H7 (cell line): Measurements from ENCODE around the gene WSCD1. TPM values are rescaled to one million over a fixed set of nuclear protein-coding genes. Genes with fewer than 3 reads are reported as not detected.
A peak's percentile ranks its signal among the peaks of the same experiment; 100 is the strongest.

Experiments used
- DNase-seq: peaks from one replicate; pipeline ENCODE4 v3.0.0; 2012
- H3K27me3 ChIP-seq: 2 replicates; pipeline ENCODE4 v1.6.0; 2011; ENCODE audit warnings: mild to moderate bottlenecking, low read length; ENCODE audit not compliant: control insufficient read depth, insufficient read depth
- H3K36me3 ChIP-seq: replicated peaks from 2 replicates; pipeline ENCODE4 v1.5.1; 2011; ENCODE audit warnings: low read length; ENCODE audit not compliant: control insufficient read depth, insufficient read depth
- H3K4me3 ChIP-seq: 2 replicates; pipeline ENCODE4 v1.5.1; 2011; ENCODE audit warnings: low read depth, mild to moderate bottlenecking, control low read depth, low read length, moderate library complexity; ENCODE audit not compliant: insufficient read depth
- total RNA-seq: library from RNA; depleted of rRNA; stranded (reverse); fragments of >200 nt; shearing (Covaris generic); gene quantifications from 2 replicates; pipeline ENCODE4 v1.2.3, GENCODE V29; 2014

The WSCD1 gene
- total RNA-seq, 1 experiment from 2014 or later, result 37.0 TPM

DNA sequence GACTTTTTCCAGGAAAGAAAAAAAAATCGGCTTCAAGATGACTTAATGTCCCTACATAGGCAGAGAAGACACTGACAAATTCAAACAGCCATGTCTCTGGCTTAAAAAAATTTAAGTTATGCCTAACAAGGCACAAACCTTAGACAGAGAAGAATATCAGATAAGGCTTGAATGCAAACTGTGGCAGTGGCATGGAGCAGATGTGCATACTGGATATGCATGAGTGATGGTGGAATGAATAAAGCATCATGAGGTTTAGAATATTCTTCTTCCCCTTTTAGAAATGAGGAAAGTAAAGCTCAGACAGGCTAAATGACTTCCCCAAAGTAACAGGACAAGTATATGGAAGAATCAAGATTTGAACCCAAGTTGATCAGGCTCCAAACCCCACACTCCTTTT, 23.2 kb upstream of the WSCD1 start:
- DNase-seq, result no peak
- H3K27me3 ChIP-seq, result no peaks in the 10 kb centered on the region
- H3K4me3 ChIP-seq, result no peak overlapping the region
- H3K36me3 ChIP-seq, result no peaks in the 10 kb centered on the region

DNA sequence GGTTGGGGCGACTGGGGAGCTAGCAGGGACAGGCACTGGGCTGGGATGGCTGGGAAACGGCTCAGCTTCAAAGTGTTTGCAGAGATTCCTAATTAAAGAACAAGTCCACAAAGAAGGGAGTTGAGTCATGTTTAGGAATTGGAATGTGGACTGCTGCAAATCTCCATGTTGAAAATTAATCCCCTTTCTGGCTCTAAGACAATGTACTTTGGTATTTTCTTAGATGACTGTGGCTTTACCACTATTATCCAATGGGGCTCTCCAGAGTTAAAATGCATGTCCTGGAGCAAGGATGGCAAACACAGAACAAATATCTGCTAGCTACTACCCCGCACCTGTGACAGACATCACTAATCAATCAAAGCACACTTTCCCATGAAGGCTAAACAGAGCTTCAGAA, 22.2 kb upstream of the WSCD1 start:
- no peaks in the 10 kb centered on the region for H3K27me3 ChIP-seq
- no peak for DNase-seq
- no peak overlapping the region for H3K4me3 ChIP-seq
- H3K36me3 ChIP-seq, result no peaks in the 10 kb centered on the region

DNA sequence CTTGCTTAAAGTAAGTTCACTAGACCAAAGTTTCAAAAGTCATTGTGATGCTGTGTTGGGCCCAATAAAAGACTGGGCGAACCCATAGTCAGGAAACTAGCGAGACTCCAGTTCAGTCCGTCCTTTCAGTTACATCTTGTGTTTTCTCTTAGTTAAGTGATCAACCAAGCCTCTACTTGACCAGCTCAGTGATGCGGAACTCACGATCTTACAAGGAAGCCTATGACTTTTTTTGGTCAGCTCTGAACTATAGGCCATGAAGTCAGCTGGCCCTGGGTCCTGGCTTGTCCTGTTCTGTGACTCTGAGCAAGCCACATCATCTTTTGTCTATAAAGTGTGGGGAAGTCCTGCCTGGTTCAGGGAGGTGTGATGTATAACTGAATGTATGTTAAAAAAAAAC, 21.7 kb upstream of the WSCD1 start:
- no peak for DNase-seq
- H3K36me3 ChIP-seq, result no peaks in the 10 kb centered on the region
- H3K4me3 ChIP-seq, result no peak overlapping the region
- H3K27me3 ChIP-seq, result no peaks in the 10 kb centered on the region

DNA sequence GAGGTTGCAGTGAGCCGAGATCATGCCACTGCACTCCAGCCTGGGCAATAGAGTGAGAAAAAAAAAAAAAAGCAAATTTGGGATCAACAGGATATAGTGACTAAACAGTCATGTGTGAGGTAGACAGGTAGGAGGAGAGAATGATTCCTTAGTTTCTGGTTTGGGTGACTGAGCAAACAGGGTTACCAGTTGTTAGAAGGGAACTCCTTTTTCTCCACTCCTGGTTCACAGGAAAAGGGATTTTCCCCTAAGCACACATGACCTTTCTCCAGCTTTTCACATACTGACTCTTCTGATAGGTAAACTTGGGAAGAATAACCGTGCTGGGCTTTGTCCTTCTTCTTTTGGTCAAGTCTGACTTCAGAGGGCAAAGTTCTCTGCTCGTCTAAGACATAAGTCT, 17.3 kb upstream of the WSCD1 start:
- DNase-seq, result no peak
- Histone ChIP-seq H3K36me3 (no peaks in the 10 kb centered on the region), H3K4me3 (no peak overlapping the region), H3K27me3 (no peaks in the 10 kb centered on the region)

DNA sequence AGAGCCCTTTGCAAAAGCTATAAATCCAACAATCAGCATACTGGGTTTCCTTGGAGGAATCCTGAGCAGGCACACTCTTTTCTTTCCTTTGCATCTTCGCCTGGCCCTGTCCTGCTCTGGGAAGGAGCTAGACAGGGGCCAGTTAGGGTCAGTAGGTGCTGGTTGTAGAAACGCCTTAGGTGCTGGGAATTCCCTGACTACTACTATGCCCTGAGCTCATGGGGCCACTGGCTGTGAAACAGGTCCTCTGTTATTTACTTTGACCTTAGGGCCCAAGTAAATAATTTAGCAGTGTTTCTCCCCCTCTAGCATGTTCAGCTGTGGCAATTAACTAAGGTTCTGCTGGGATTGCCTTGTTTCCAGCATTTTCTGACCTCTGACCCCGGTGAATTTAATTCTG, 15.8 kb upstream of the WSCD1 start:
- H3K36me3 ChIP-seq, result no peaks in the 10 kb centered on the region
- no peak for DNase-seq
- H3K27me3 ChIP-seq, result no peaks in the 10 kb centered on the region
- H3K4me3 ChIP-seq, result no peak overlapping the region

DNA sequence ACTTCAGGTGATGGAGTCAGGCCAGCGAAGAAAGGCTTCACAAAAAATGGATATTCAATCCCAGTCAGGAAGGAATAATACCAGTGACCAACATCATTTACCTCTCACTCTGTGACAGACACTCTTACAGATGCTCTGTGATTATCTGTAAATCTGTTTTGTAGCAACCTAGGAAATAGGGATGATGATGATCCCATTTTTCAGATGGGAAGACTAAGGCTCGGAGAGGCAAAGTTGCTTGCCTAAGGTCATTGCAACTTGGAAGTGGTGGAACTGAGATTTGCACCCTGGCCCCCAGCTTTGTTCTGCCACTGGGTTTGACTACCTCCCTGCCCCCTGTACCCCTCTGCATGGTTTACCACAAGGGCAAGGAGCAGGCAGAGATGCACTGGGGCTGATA, 14.1 kb upstream of the WSCD1 start:
- DNase-seq, result no peak
- no peaks in the 10 kb centered on the region for H3K27me3 ChIP-seq
- no peak overlapping the region for H3K4me3 ChIP-seq
- no peaks in the 10 kb centered on the region for H3K36me3 ChIP-seq

DNA sequence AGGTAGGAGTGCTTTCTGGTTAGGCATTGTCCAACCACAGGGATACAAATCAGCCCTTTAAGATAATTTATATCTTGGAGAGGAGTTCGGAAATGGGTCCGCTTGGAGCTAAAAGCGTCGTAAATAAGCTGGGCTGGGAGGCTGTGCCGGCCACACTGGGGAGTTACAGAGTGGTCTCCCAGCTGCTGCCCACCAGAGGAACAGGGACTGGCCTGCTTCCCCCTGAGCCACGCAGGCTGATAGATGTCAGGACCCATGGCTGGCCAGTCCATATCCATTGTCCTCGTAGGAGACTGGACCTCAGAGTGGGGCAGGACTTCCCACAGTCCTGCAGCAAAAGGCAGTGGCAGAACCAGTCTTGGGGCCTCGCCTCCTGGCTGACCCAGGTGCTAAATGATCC, 12.6 kb upstream of the WSCD1 start:
- Histone ChIP-seq H3K36me3 (no peaks in the 10 kb centered on the region), H3K4me3 (no peak overlapping the region), H3K27me3 (no peaks in the 10 kb centered on the region)
- DNase-seq, result no peak

DNA sequence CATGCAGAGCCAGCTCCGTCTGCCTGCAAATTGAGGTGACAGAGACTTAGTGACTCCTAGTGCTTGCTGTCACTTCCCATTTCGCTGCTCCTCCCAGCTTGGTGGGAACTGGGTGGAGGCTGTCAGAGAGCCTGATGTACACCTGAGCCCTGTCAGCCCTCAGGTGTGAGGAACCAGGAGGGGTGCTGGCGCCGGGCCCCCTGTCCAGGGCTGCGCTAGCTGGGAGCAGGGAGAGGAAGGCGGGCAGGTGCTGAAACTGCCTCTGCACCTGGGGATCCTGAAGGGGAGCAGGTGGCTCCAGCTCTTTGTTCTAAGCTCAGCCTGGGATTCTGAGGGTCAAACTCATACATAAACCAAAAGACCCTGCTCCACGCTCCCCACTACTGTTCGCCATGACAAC, 10.8 kb upstream of the WSCD1 start:
- Histone ChIP-seq H3K27me3 (no peaks in the 10 kb centered on the region), H3K4me3 (no peak overlapping the region), H3K36me3 (no peaks in the 10 kb centered on the region)
- no peak for DNase-seq

DNA sequence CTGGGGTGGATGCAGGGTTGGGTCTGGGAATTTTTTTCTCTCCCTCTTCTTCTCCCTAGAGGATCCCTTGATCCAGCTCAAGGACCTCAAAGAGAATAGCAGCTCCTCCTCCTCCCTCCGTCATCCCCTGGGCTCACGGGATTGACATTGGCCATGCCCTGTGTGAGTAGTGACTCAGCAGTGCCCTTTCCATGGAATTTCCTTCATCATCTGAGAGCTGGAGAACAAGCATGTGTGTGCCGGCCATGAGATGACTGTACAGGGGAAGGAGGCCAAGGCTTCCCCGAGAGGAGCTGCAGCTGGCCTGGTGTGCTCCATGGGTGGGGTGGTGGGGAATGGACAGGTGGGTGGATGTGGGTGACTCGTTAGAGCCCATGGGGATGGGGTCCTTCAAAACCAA, 8.9 kb upstream of the WSCD1 start:
- no peak for DNase-seq
- H3K36me3 ChIP-seq, result no peaks in the 10 kb centered on the region
- H3K4me3 ChIP-seq, result no peak overlapping the region
- no peaks in the 10 kb centered on the region for H3K27me3 ChIP-seq

DNA sequence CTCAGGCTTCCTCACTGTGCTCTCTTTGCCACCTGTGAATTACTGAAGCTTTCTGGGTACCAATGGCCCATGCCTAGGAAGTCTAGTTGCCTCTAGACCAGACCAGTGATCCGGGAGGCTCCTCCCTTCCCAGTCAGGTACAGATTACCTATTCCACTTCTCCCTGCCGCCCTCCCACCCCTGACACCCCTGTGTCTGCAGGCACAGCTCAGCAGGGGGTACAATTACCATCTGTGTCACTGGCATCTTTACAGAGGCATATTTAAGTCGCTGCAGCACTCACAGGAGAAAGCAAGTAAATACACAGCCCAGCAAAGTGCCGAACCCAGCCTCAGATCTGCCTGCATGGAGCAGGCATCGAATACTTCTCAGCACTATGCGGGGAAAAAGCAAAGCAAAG, 5.3 kb upstream of the WSCD1 start:
- H3K27me3 ChIP-seq, result peaks cover 15% of the 10 kb centered on the region
- no peaks in the 10 kb centered on the region for H3K36me3 ChIP-seq
- no peak for DNase-seq
- no peak overlapping the region for H3K4me3 ChIP-seq

DNA sequence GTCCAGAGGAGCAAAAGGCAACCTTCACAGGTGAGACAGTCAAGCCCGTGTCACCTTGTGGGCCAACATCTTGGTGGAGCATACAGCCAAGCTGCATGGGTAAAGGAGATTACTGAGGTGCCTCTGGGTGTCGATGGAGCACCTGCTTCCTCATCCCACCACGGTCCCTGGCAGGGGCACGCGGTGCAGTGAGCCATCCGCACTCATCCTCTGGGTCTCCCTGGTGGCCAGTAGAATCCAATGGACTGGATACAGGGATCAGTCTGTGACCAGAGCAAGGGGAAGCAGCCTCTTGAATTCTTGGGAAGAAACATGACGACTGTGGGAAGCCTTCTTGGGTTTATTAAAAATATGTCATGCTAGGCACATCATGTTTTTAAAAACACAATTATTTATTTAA, 4.8 kb upstream of the WSCD1 start:
- Histone ChIP-seq H3K36me3 (no peaks in the 10 kb centered on the region), H3K27me3 (peaks cover 16% of the 10 kb centered on the region), H3K4me3 (no peak overlapping the region)
- DNase-seq, result no peak

DNA sequence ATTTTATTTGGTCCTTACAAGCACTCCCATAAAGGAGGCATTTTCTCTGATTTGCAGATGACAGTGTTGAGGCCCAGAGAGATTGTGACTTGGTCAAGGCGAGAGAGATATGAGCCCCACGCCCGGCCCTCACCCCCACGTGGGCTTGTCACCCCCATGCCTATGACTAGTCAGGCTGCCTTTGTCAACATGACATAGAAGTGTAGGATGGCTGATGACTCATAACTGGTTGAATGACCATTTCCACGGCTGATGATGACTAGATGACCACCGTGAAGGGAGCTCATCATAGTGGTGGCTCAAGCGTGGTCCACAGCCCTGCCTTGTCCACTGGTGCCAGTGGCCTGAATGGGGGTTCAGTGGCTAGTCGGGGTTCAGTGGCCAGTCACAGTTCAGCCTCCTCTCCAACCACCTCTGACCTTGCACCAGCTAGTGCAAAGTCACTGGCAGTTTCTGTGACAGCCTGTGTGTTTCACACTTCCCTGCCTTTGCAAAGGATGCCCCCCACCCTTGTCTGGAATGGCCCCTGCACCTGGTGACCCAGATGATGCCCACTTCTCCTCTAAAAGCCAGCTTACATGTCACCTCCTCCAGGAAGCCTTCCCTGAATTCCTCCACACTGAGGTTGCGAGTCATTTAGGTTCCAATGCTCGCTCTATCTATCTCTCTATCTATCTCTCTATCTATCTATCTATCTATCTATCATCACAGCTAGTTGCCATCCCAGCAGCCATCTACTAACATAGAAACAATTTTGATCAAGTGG, 3.8 kb upstream of the WSCD1 start:
- no peak overlapping the region for H3K4me3 ChIP-seq
- no peak for DNase-seq
- peaks cover 24% of the 10 kb centered on the region for H3K27me3 ChIP-seq
- H3K36me3 ChIP-seq, result no peaks in the 10 kb centered on the region

DNA sequence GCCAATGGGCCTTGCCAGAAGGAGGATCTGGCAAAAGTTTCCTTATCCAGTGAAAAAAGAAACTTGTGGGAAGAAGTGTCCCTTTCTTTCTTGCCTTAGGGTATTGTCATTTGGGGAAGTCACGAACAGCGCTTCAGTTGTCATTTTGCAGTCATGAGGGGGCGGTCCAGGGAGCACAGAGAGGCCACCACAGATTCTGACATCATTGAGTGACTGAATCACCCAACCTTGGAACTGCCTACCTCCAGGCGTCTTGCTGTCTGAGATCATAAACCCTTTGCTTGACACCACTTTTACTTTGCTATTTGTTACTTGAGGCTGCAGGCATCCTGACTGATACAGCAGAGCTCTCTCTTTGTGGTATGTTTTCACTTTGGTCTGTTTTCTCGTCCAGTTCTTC, 3.1 kb upstream of the WSCD1 start:
- H3K27me3 ChIP-seq, result peaks cover 27% of the 10 kb centered on the region
- no peak for DNase-seq
- no peak overlapping the region for H3K4me3 ChIP-seq
- H3K36me3 ChIP-seq, result no peaks in the 10 kb centered on the region

DNA sequence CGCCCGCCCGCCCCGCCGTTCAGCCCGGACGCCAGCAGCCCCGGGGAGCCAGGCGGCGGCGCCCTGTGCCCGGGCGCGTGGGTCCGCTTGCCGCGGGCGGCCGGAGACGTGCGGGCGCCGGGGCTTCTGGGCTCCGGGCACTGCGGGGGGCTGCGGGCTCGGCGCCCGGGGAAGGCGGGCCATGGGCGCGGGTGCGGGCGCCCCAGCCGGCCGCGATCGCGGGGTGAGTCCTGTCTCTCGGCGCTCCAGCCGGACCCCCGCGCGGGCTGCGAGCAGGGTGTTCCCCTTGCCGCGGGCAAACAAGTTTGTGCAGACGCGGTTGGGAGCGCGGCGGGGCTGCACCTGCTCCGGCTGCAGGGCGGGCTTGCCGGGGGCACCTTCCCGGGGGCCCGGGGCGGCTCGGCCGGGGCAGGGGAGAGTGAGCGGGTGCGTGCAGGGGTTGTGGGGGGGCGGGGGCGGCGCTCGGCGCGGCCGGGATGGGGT, 292 bp downstream of the WSCD1 start:
- Histone ChIP-seq H3K27me3 (peaks cover 27% of the 10 kb centered on the region), H3K4me3 (peak overlapping the region; percentile 65), H3K36me3 (no peaks in the 10 kb centered on the region)
- peak; percentile 82 for DNase-seq

DNA sequence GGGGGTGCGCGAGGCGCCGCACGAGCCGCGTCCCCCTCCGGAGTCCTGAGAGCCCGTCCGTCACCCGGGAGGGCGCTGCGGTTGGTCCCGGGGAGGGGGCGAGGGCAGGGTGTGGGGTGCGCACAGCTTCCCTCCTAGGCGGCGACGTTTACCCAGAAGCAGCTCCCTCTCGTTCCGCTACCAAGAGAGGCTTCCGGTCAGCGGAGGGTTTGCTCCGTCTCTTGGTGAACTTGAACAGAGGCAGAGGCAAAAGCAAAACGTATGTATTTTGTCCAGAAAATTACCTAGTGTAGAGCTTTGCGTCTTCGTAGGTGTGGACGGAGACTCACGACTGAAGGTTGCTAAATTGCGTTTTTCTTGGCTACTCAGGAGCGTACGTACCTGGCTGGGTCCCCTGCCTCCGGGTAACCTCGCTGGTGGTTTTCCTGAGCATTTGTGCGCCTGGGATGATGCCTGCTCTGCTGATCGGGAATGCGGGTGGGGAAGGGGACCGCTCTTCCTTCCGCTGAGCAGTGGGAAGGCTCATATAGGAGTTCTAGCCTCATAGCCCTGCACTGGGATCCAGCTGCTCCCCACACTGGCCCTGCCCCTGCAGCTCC, 833 bp downstream of the WSCD1 start:
- H3K4me3 ChIP-seq, result peak overlapping the region; percentile 65
- peak; percentile 72 for DNase-seq
- H3K27me3 ChIP-seq, result peaks cover 27% of the 10 kb centered on the region
- no peaks in the 10 kb centered on the region for H3K36me3 ChIP-seq
